Fibroblast of upper back skin (primary cell): ENCODE data around the gene LIMK2.

ENCODE experiments used
- DNase-seq: peaks from one replicate; pipeline ENCODE4 v3.0.0-alpha.2; 2013

Gene LIMK2

DNA sequence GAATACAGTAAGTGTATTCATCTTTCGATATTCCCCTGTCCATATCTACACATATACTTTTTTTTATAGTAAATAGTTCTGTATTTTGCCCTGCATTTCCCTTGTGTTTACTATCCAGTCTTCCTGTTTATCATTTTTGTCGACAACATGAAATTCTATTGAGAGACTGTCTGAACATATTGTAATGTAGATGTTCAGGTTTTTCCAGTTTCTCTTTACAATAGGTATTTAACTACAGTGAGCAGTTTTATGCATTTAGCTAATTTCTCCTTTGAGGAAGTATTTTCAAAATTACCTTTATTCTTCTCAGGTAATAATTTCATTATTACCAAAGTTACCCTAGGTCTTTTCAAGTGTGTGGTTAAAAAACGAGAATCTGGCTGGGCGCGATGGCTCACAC, 63.5 kb downstream of the LIMK2 start:
- DNase-seq = no peak

DNA sequence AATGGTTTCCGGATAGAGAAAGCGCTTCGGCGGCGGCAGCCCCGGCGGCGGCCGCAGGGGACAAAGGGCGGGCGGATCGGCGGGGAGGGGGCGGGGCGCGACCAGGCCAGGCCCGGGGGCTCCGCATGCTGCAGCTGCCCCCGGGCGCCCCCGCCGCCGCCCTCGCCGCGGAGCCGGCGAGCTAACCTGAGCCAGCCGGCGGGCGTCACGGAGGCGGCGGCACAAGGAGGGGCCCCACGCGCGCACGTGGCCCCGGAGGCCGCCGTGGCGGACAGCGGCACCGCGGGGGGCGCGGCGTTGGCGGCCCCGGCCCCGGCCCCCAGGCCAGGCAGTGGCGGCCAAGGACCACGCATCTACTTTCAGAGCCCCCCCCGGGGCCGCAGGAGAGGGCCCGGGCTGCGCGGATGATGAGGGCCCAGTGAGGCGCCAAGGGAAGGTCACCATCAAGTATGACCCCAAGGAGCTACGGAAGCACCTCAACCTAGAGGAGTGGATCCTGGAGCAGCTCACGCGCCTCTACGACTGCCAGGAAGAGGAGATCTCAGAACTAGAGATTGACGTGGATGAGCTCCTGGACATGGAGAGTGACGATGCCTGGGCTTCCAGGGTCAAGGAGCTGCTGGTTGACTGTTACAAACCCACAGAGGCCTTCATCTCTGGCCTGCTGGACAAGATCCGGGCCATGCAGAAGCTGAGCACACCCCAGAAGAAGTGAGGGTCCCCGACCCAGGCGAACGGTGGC, 64.5 kb downstream of the LIMK2 start:
- DNase-seq = no peak

DNA sequence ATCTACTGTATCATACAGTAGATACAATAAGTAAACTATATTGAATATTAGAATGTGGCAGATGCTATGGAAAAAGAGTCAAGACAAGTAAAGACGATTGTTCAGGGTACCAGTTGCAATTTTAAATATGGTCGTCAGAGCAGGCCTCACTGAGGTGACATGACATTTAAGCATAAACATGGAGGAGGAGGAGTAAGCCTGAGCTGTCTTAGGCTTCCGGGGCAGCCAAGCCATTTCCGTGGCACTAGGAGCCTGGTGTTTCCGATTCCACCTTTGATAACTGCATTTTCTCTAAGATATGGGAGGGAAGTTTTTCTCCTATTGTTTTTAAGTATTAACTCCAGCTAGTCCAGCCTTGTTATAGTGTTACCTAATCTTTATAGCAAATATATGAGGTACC, 65.6 kb downstream of the LIMK2 start:
- DNase-seq = no peak

DNA sequence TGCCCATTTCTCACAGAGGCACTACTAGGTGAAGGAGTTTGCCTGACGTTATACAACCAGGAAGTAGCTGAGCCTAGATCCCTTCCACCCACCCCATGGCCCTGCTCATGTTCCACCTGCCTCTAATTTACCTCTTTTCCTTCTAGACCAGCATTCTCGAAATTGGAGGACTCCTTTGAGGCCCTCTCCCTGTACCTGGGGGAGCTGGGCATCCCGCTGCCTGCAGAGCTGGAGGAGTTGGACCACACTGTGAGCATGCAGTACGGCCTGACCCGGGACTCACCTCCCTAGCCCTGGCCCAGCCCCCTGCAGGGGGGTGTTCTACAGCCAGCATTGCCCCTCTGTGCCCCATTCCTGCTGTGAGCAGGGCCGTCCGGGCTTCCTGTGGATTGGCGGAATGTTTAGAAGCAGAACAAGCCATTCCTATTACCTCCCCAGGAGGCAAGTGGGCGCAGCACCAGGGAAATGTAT, 66.1 kb downstream of the LIMK2 start:
- no peak for DNase-seq

DNA sequence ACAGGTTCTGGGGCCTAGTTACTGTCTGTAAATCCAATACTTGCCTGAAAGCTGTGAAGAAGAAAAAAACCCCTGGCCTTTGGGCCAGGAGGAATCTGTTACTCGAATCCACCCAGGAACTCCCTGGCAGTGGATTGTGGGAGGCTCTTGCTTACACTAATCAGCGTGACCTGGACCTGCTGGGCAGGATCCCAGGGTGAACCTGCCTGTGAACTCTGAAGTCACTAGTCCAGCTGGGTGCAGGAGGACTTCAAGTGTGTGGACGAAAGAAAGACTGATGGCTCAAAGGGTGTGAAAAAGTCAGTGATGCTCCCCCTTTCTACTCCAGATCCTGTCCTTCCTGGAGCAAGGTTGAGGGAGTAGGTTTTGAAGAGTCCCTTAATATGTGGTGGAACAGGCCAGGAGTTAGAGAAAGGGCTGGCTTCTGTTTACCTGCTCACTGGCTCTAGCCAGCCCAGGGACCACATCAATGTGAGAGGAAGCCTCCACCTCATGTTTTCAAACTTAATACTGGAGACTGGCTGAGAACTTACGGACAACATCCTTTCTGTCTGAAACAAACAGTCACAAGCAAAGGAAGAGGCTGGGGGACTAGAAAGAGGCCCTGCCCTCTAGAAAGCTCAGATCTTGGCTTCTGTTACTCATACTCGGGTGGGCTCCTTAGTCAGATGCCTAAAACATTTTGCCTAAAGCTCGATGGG, 66.7 kb downstream of the LIMK2 start:
- no peak for DNase-seq

- DNase-seq = no peak
Measured at GRCh38 chr22:31279327-31279669, 67.2 kb downstream of the LIMK2 start.

GRCh38 chr22:31279821-31280505, 67.9 kb downstream of the LIMK2 start:
- DNase-seq = no peak

- no peak for DNase-seq
Measured at GRCh38 chr22:31281733-31282132, 69.6 kb downstream of the LIMK2 start.

GRCh38 chr22:31282748-31283468, 70.8 kb downstream of the LIMK2 start:
- DNase-seq = no peak

GRCh38 chr22:31284281-31285155, 72.4 kb downstream of the LIMK2 start:
- no peak for DNase-seq

- no peak for DNase-seq
Measured at GRCh38 chr22:31286360-31287255, 74.5 kb downstream of the LIMK2 start.

- no peak for DNase-seq
Measured at GRCh38 chr22:31287818-31288495, 75.9 kb downstream of the LIMK2 start.

- no peak for DNase-seq
Measured at GRCh38 chr22:31288496-31289240, 76.6 kb downstream of the LIMK2 start.

GRCh38 chr22:31289344-31289743, 77.2 kb downstream of the LIMK2 start:
- no peak for DNase-seq

GRCh38 chr22:31290494-31291471, 78.7 kb downstream of the LIMK2 start:
- DNase-seq = peak; percentile 80

- peak; percentile 14 for DNase-seq
Measured at GRCh38 chr22:31291481-31292235, 79.6 kb downstream of the LIMK2 start.

DNA sequence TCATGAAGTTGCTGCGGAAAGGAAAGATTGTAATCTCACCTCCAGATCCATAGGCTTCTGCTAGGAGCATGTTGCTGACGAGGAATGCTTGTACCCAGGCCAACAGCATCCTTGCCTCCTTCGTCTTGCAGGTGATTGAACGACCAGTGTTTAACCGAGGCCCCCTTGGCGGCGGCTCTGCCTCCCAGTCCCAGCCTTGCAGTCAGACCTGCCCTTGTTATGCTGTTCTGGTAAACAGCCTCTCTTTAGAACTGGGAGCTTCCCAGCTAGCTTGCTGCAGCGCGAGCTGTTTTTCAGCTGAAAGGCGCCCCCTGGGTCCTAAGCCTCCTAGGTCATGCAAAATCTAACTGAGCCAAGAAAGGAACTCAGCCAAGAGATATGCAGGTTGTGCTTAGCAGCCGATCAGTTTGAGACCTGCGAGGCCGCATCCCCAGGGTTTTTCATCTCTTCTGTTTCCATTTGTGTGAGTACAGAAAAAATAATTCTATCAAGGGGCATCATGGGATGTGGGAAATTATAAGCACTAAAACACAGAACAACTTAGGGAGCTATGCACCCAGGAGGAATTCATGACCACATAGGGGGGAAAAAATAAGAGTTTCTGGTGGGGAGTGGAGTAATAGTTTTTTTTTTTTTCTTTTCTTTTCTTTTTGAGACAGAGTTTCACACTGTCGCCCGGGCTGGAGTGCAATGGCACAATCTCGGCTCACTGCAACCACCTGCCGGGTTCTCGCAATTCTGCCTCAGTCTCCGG, 80.3 kb downstream of the LIMK2 start, which contains the start of gene PIK3IP1:
TSS of gene PIK3IP1 (minus strand) at position 253 of the 754 bp plus-strand sequence. CDS start at position 109, 144 bp downstream.
- DNase-seq = peak; percentile 75
